ENCODE data around the gene LOXHD1. TPM values are rescaled to one million over a fixed set of nuclear protein-coding genes. Genes with fewer than 3 reads are reported as not detected.

The LOXHD1 gene
- total and polyA plus RNA-seq, 2 of the 13 experiments (the other 11 are each of a cell fraction or from before 2014, with no cell fraction given) = not detected

GRCh38 chr18:46559946-46560670, 96.9 kb downstream of the LOXHD1 start:
- Histone ChIP-seq H3K4me3 (replicated peaks in 1 of 3; ENCODE audit: insufficient read depth in 1 of 3, low read depth in 2 of 3, low read length in 3 of 3) (no peak overlapping the region), H2AFZ (ENCODE audit: low read length) (no peak overlapping the region), H3K4me2 (ENCODE audit: low read depth, low read length) (no peak overlapping the region), H3K4me1 (ENCODE audit: insufficient read depth, low read length) (no peaks in the 10 kb centered on the region), H3K36me3 (replicated peaks in 1 of 2; ENCODE audit: control insufficient read depth in 1 of 2, insufficient read depth in 2 of 2, low read length in 2 of 2) (no peaks in the 10 kb centered on the region), H3K27me3 (ENCODE audit: control insufficient read depth in 1 of 2, insufficient read depth in 2 of 2, low read length in 2 of 2) (peaks cover 2 to 22% of the 10 kb centered on the region in 2 experiments; a peak in 3 of 5 replicates), H3K9ac (ENCODE audit: insufficient read depth, low read depth, low read length) (no peak overlapping the region), H3K9me3 (ENCODE audit: low read length) (no peaks in the 10 kb centered on the region), H3K79me2 (ENCODE audit: insufficient read depth, low read length) (no peaks in the 10 kb centered on the region), H3K27ac (ENCODE audit: extremely low read length, insufficient read depth, low read length) (no peak overlapping the region), H4K20me1 (ENCODE audit: insufficient read depth, low read length) (no peaks in the 10 kb centered on the region)
- intact Hi-C loops (cut with micrococcal nuclease; ENCODE audit: unreplicated experiment) = no loop called here
- in situ Hi-C loops (cut with HindIII; ENCODE audit: extremely low pct_ligation_motif_present, low pct_unique_long_range_greater_than_20kb) = loop anchor here (5.0 kb wide), 1 partner anchor 97 kb away; the partner anchor contains the start of gene LOXHD1
- no peak; the same call in 2 of the 3 replicates for ATAC-seq
- no peak for DNase-seq (ENCODE audit: low spot score)
- POLR2A ChIA-PET = no interaction called here
- CTCF ChIA-PET (ENCODE audit: low intra/inter-chr PET ratio, low total read pairs) = no interaction called here
- TF ChIP-seq ZNF225 (CRISPR knock-in tag; IDR thresholded peaks at IDR 0.05) (no peak), ZNF816 (CRISPR knock-in tag; IDR thresholded peaks at IDR 0.05; ENCODE audit: borderline replicate concordance) (no peak), CCDC6 (CRISPR knock-in tag; IDR thresholded peaks at IDR 0.05) (no peak), RFXANK (CRISPR knock-in tag; IDR thresholded peaks at IDR 0.05) (no peak), RBM22 (optimal IDR thresholded peaks at IDR 0.05; ENCODE audit: low read length) (no peak), ZNF296 (CRISPR knock-in tag; conservative IDR thresholded peaks at IDR 0.05) (no peak), BCL6 (CRISPR knock-in tag; IDR thresholded peaks at IDR 0.05) (no peak), SMYD3 (CRISPR knock-in tag; IDR thresholded peaks at IDR 0.05) (no peak), YEATS2 (CRISPR knock-in tag; IDR thresholded peaks at IDR 0.05; ENCODE audit: borderline replicate concordance) (no peak), BORCS8-MEF2B (CRISPR knock-in tag; IDR thresholded peaks at IDR 0.05) (no peak), HNF4A (CRISPR knock-in tag; IDR thresholded peaks at IDR 0.05) (no peak), TEAD3 (CRISPR knock-in tag; optimal IDR thresholded peaks at IDR 0.05; ENCODE audit: borderline replicate concordance) (no peak), ATAD3A (CRISPR knock-in tag; IDR thresholded peaks at IDR 0.05) (no peak), ZNF263 (CRISPR knock-in tag; IDR thresholded peaks at IDR 0.05) (no peak), ZNF780A (CRISPR knock-in tag; IDR thresholded peaks at IDR 0.05) (no peak)
- TF ChIP-seq, protein P1, sequence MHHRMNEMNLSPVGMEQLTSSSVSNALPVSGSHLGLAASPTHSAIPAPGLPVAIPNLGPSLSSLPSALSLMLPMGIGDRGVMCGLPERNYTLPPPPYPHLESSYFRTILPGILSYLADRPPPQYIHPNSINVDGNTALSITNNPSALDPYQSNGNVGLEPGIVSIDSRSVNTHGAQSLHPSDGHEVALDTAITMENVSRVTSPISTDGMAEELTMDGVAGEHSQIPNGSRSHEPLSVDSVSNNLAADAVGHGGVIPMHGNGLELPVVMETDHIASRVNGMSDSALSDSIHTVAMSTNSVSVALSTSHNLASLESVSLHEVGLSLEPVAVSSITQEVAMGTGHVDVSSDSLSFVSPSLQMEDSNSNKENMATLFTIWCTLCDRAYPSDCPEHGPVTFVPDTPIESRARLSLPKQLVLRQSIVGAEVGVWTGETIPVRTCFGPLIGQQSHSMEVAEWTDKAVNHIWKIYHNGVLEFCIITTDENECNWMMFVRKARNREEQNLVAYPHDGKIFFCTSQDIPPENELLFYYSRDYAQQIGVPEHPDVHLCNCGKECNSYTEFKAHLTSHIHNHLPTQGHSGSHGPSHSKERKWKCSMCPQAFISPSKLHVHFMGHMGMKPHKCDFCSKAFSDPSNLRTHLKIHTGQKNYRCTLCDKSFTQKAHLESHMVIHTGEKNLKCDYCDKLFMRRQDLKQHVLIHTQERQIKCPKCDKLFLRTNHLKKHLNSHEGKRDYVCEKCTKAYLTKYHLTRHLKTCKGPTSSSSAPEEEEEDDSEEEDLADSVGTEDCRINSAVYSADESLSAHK (CRISPR knock-in tag; IDR thresholded peaks at IDR 0.05; ENCODE audit: borderline replicate concordance) = no peak
- no peak for FAIRE-seq
- no TSS peak for BruUV-seq (replicated peaks)
- 20% methylated on average over 32 of the region's 37 CpGs for WGBS (ENCODE audit: low lambda C conversion rate)
